Central memory CD8-positive, alpha-beta T cell (primary cell): ENCODE data around the gene MOK.

Experiments
- ATAC-seq: fragments of 150-1000 bp; cut with Tn5 transposase; replicated peaks from 2 replicates; pipeline ENCODE4 v1.10.0; 2022; ENCODE audit warnings: mild to moderate bottlenecking, moderate FRiP score, moderate number of reproducible peaks; ENCODE audit not compliant: poor library complexity, severe bottlenecking; ENCODE audit errors: extremely low read depth
- DNase-seq, 2 donors: peaks; one replicate each; pipeline ENCODE4 v3.0.0; 2021; ENCODE audit warnings: low spot score in 2 of 2
- H3K27ac Mint-ChIP-seq: one replicate; pipeline ENCODE4 v1.8.0; 2022; ENCODE audit warnings: low read depth, mild to moderate bottlenecking, moderate library complexity, mixed read lengths
- H3K27me3 Mint-ChIP-seq: one replicate; pipeline ENCODE4 v1.8.0; 2022; ENCODE audit warnings: mixed read lengths
- H3K36me3 Mint-ChIP-seq: one replicate; pipeline ENCODE4 v1.8.0; 2022; ENCODE audit warnings: mild to moderate bottlenecking, moderate library complexity, mixed read lengths; ENCODE audit not compliant: insufficient read depth
- H3K4me1 Mint-ChIP-seq: one replicate; pipeline ENCODE4 v1.8.0; 2022; ENCODE audit warnings: mixed read lengths
- H3K4me3 Mint-ChIP-seq: one replicate; pipeline ENCODE4 v1.8.0; 2022; ENCODE audit warnings: mild to moderate bottlenecking, moderate library complexity, mixed read lengths
- H3K9me3 Mint-ChIP-seq: one replicate; pipeline ENCODE4 v1.8.0; 2022; ENCODE audit warnings: mixed read lengths

Gene MOK

DNA sequence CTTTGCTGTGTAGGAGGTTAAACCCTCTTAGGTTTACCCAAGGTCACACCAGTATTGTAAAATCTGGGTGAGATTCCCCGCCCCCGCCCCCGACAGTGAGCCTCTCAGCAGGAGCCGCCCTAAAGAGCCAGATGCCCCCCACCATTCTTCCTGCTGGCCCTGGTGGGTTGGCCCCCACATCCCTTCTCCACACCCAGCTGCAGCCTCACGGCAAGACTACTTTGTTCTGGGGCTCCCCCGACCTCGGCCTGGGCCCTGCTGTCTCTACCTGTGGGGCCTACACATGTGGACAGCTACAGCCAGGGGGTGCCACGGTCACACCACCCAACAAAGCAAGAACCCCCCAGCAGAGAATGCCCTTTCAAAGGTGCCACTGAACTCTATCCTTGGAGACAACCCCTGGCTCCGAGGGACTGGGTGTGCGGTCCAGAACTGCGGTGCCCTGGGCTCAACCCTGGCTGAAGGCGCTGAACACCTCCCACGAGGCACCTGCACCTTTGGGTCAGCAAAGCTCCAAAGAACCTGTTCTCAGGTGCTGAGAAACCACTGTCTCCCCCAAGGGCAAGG, 82.9 kb downstream of the MOK start:
- H3K4me1 Mint-ChIP-seq = peaks cover 7% of the 10 kb centered on the region
- no peak overlapping the region for H3K4me3 Mint-ChIP-seq
- no peak overlapping the region for H3K27ac Mint-ChIP-seq
- H3K9me3 Mint-ChIP-seq = no peaks in the 10 kb centered on the region
- DNase-seq (no peak), ATAC-seq (no peak)
- peaks cover 11% of the 10 kb centered on the region for H3K36me3 Mint-ChIP-seq
- H3K27me3 Mint-ChIP-seq = no peaks in the 10 kb centered on the region

DNA sequence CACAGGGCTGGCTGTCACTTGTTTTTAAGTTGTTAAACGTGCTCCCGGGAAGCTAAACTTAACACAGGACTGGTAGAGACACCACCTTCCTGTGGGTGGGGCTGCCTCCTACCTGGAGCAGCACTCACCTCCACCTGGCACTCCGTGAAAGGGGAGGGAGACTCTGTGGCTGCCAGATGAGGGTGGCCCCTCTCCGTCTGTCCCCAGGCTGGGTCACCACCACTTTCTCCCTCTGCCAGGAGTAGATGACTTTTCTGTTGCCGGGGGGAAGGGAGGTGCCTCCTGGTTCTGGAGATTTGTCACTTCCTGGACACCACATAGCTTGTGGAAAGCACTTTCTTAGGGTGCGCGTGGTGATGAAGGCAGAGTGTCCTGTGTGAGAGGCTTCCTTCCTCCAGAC, 83.9 kb downstream of the MOK start:
- Mint-ChIP-seq H3K27me3 (no peaks in the 10 kb centered on the region), H3K9me3 (no peaks in the 10 kb centered on the region), H3K27ac (no peak overlapping the region), H3K36me3 (peaks cover 11% of the 10 kb centered on the region), H3K4me3 (no peak overlapping the region), H3K4me1 (peaks cover 7% of the 10 kb centered on the region)
- no peak for ATAC-seq
- no peak for DNase-seq

DNA sequence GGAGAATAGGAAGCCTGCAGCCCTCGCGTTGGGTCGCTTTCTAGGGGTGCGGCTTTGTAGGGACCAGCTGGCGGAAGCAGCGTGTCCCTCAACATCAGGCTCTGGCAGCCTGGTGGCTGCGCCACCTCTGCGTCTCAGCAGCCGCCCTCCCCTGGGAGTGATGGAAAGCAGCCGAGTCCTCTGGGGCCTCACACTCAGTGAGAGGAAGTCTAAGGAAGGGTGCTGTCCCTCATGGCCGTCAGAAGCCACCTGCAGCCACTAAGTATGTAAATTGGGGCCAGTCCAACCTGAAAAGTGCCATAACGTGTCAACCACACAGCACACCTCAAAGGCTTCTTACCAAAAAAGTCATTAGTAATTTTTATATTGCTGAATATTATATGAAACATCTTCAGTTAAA, 84.9 kb downstream of the MOK start:
- no peak for DNase-seq
- H3K36me3 Mint-ChIP-seq = peaks cover 12% of the 10 kb centered on the region
- ATAC-seq = no peak
- H3K4me1 Mint-ChIP-seq = peaks cover 7% of the 10 kb centered on the region
- H3K27me3 Mint-ChIP-seq = no peaks in the 10 kb centered on the region
- H3K4me3 Mint-ChIP-seq = no peak overlapping the region
- no peak overlapping the region for H3K27ac Mint-ChIP-seq
- H3K9me3 Mint-ChIP-seq = no peaks in the 10 kb centered on the region

DNA sequence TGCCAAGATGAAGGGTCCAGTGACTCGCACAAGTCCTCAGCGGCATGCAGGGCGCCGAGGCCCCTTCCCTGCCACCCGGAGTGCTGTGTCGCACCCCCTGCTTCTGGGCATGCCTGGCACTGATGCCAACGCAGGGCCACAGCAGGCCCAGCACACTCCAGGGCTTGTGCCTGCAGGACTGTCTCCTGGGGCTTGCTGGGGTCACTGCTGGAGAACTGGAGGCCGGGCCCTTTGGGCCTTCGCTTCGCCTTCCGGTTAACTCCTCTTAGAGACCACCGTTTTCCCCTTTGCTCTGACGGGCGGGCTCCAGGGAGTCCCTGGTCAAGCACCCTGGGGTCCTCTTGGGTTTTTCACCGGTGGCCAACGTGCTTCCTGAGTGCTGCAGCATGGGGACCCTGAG, 85.6 kb downstream of the MOK start:
- DNase-seq (no peak), ATAC-seq (no peak)
- no peaks in the 10 kb centered on the region for H3K9me3 Mint-ChIP-seq
- peaks cover 11% of the 10 kb centered on the region for H3K36me3 Mint-ChIP-seq
- peaks cover 7% of the 10 kb centered on the region for H3K4me1 Mint-ChIP-seq
- no peak overlapping the region for H3K4me3 Mint-ChIP-seq
- H3K27ac Mint-ChIP-seq = no peak overlapping the region
- H3K27me3 Mint-ChIP-seq = no peaks in the 10 kb centered on the region

DNA sequence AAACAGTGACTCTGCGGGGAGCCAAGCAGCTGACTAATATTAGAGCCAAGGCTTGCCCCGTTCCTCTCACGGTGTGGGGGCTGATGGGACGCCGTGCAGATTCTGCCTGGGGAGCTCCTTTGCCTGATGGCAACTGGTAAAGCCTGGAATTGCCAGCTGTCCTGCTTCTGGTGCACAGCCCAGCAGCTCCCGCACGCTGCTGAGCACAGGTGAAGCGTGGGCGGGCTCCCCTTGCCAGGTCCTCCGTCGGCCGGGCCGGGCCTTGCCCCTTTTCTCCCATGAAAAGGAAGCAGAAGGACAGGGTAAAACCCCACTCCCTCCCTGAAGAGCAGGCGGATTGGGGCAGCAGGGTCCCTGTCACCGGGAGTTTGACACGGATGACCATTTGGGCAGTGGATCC, 86.3 kb downstream of the MOK start:
- ATAC-seq (no peak), DNase-seq (no peak)
- Mint-ChIP-seq H3K4me3 (no peak overlapping the region), H3K27me3 (no peaks in the 10 kb centered on the region), H3K4me1 (peaks cover 7% of the 10 kb centered on the region), H3K27ac (no peak overlapping the region), H3K9me3 (no peaks in the 10 kb centered on the region), H3K36me3 (peaks cover 8% of the 10 kb centered on the region)

DNA sequence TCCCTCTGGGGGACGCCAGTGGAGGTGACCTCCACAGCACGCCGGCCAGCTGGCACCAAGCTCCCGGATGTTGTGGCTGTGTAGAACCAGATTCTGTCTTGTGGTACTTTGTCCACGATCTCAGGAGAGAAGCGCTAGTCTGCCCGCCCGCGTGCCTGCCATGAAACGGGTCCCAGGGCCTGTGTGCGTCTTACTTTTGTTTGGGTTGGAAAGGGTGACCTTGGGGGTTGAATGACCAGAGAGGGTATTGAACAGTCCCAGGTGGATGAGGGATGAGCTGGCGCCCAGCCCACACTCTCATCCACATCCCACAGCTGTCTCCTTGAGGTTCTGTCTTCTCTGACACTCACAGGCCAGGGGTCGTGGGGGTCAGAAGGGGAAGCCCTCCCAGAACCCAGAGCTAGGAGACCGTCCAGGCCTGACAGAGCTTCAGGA, 87.0 kb downstream of the MOK start:
- ATAC-seq (no peak), DNase-seq (no peak)
- Mint-ChIP-seq H3K4me1 (peaks cover 7% of the 10 kb centered on the region), H3K27me3 (no peaks in the 10 kb centered on the region), H3K27ac (no peak overlapping the region), H3K36me3 (peaks cover 8% of the 10 kb centered on the region), H3K4me3 (no peak overlapping the region), H3K9me3 (no peaks in the 10 kb centered on the region)

DNA sequence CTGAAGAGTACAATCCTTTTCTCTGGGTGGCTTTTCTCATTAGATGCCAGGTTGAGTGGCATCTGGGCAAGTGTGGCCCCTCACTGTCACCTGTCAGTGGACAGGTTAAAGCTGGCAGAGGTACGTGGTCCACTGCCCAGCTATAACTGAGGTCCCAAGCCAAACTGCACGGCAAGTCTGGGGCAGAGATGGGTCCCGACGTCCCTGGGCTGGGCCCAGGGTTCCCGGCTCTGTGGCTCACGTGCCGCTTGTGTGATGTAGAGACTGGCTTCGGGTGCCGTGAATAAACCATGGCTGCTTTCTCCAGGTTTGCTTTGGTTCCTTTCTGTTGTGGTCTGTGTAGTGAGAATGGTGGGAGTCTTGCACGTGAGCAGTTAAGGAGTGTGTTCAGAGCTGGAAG, 87.6 kb downstream of the MOK start:
- H3K27me3 Mint-ChIP-seq = no peaks in the 10 kb centered on the region
- peaks cover 7% of the 10 kb centered on the region for H3K36me3 Mint-ChIP-seq
- H3K9me3 Mint-ChIP-seq = no peaks in the 10 kb centered on the region
- DNase-seq (no peak), ATAC-seq (no peak)
- peaks cover 7% of the 10 kb centered on the region for H3K4me1 Mint-ChIP-seq
- no peak overlapping the region for H3K4me3 Mint-ChIP-seq
- H3K27ac Mint-ChIP-seq = no peak overlapping the region

DNA sequence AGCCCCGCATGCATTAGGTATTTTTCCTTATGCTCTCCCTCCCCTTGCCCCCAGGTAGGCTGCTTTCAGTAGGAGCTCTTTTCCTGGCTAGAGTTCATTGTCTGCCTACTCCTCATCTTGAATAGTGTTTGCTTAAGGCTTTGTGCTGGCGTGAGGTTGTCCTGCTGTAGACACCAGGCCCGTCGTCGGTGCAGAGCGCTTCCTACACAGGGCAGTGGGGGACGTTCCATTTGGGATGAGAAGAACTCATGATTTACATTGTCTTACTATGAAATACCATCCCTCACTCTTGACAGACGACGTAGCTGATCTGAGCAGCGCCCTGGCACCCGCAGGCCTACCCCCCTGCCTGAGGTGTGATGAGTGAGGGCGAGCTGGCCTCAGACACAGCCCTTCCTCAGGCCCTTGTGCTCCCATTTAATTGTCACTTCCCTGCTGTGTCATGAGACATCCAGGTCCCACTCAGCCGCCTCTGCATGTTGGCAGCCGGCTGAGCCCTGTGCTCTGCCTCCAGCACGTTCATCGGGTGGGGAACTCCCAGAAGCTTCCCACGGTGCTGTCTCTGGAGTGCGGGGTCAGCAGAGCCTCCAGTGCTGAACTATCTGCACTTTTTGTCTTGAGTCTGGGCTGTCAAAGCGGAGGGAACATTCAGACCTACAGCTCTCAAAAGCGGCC, 89.3 kb downstream of the MOK start:
- peaks cover 7% of the 10 kb centered on the region for H3K4me1 Mint-ChIP-seq
- ATAC-seq = no peak
- DNase-seq = no peak
- no peak overlapping the region for H3K4me3 Mint-ChIP-seq
- no peaks in the 10 kb centered on the region for H3K9me3 Mint-ChIP-seq
- H3K36me3 Mint-ChIP-seq = peaks cover 11% of the 10 kb centered on the region
- no peaks in the 10 kb centered on the region for H3K27me3 Mint-ChIP-seq
- H3K27ac Mint-ChIP-seq = no peak overlapping the region

DNA sequence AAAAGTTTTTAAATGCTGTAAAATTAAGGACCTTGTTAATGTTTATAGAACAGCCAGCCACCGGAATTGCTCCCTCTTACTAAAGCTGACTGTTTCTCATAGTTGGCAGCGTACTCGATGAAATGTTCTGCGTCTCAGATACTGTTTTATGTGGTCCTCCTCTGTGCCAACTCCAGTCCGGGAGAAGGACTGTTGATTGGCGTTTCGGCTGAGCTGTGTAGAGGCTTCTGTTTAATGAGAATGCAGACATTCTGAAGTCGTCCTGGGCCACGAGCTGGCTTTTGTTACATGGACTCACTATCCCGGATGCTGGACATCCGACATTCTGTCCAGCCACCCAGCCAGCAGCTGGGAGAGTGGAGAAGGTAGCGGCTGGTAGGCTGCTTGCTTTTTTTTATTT, 89.9 kb downstream of the MOK start:
- DNase-seq (no peak), ATAC-seq (no peak)
- no peaks in the 10 kb centered on the region for H3K27me3 Mint-ChIP-seq
- peaks cover 7% of the 10 kb centered on the region for H3K4me1 Mint-ChIP-seq
- H3K27ac Mint-ChIP-seq = no peak overlapping the region
- peaks cover 12% of the 10 kb centered on the region for H3K36me3 Mint-ChIP-seq
- no peak overlapping the region for H3K4me3 Mint-ChIP-seq
- H3K9me3 Mint-ChIP-seq = no peaks in the 10 kb centered on the region

DNA sequence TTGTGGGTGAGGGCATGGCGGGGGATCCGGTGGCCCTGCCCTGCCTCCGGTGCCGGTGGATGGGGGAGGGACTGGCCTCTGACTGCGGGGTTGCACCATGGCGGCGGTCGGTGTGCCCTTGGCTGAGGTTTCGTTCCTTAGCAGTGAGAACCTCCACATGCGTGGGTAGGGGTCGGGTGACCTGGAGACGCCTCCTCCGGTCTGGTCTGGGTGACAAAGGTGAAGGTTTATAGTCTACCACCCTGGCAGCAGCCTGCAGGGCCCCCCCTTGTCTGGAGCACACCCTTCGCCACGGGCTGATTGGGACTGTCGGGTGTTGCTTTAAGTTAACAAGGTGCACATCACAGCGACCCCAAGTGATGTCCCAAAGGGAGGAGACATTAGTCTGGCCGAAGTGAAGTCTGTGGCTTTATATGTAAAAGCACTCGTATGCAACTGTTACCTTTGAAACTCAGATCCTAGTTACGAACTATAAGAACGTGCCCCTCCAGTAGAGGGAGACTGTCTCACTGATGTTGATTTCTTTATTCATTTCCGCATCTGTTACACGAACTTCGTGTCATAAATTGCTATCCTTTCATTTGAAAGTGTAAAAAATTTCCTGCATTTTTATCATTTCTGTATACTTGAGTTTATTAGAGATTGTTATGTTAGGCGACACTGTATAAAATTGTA, 90.8 kb downstream of the MOK start:
- no peak for DNase-seq
- Mint-ChIP-seq H3K9me3 (no peaks in the 10 kb centered on the region), H3K36me3 (peaks cover 20% of the 10 kb centered on the region), H3K27ac (no peak overlapping the region), H3K4me1 (peaks cover 12% of the 10 kb centered on the region), H3K4me3 (no peak overlapping the region), H3K27me3 (no peaks in the 10 kb centered on the region)
- ATAC-seq = no peak

DNA sequence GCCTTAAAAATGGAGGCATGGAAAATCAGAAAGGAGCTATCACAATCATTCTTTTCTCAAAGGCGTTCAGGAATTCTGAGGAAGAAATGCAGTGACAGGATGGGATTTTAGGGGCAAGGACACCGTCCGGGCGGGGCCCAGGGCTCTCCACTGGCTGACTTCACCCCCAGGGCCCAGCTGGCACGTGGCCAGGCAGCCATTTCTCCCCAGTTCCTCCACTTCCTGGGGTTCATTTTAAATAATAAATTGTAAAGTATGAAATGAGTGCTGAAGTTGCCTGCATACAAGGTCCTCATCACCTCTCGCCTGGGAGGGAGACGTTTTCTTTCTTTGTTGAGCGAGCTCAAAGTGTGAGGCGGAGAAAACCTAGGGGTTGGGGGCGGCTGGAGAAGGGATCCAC, 91.5 kb downstream of the MOK start:
- H3K27ac Mint-ChIP-seq = no peak overlapping the region
- H3K9me3 Mint-ChIP-seq = no peaks in the 10 kb centered on the region
- DNase-seq = no peak
- H3K36me3 Mint-ChIP-seq = peaks cover 22% of the 10 kb centered on the region
- no peaks in the 10 kb centered on the region for H3K27me3 Mint-ChIP-seq
- no peak for ATAC-seq
- H3K4me1 Mint-ChIP-seq = peaks cover 15% of the 10 kb centered on the region
- no peak overlapping the region for H3K4me3 Mint-ChIP-seq

DNA sequence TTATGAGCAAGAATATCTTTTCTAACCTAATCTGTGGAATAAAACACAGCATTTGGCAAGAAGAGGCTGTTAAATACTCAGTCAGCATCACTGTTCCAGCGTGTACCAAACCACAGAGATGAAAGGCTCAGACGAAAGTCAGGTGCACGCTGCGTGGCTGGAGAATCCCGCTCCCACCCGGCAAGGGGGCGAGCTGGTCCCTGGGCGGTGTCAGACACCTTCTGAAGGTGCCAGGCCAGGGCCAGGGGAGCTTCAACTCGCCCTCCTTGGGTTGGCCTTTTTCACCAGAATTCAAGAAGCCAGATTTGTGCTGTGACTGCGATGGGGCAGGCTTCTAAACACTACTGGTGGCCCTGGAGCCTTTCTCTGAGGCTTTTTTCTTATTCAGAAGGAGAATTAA, 92.1 kb downstream of the MOK start:
- H3K27ac Mint-ChIP-seq = no peak overlapping the region

DNA sequence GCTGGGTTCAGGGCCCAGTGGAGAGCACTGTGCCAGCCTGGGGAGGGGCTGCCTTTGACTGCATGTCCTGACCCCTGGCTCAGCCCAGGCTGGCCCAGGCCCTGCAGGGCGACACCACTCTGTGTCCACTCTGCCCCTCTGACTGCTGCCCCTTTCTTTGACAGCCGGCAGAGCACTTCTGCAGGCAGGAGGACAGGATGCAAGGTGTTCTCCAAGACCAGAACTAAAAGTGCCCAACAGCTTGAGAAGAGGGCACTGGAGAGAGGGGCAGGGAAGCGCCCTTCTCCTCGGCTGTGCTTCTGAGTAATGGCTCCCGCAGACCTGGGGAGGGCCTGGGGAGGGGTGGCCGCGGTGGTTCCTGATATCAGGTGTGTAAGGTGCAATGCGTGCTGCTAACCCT, 92.6 kb downstream of the MOK start:
- ATAC-seq (no peak), DNase-seq (no peak)
- no peak overlapping the region for H3K27ac Mint-ChIP-seq
- peaks cover 27% of the 10 kb centered on the region for H3K36me3 Mint-ChIP-seq
- no peaks in the 10 kb centered on the region for H3K27me3 Mint-ChIP-seq
- no peaks in the 10 kb centered on the region for H3K9me3 Mint-ChIP-seq
- H3K4me3 Mint-ChIP-seq = no peak overlapping the region
- peaks cover 12% of the 10 kb centered on the region for H3K4me1 Mint-ChIP-seq

More for the DNA sequence above, 92.1 kb downstream of the MOK start:
- Mint-ChIP-seq H3K36me3 (peaks cover 22% of the 10 kb centered on the region), H3K27me3 (no peaks in the 10 kb centered on the region), H3K4me3 (no peak overlapping the region), H3K9me3 (no peaks in the 10 kb centered on the region), H3K4me1 (peaks cover 15% of the 10 kb centered on the region)
- no peak for ATAC-seq
- no peak for DNase-seq
